Measurements from ENCODE around the gene RAB3A.
A peak's percentile ranks its signal among the peaks of the same experiment; 100 is the strongest.

The RAB3A gene, protein sequence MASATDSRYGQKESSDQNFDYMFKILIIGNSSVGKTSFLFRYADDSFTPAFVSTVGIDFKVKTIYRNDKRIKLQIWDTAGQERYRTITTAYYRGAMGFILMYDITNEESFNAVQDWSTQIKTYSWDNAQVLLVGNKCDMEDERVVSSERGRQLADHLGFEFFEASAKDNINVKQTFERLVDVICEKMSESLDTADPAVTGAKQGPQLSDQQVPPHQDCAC

GRCh38 chr19:18203863-18204393, at the start of gene RAB3A:
Gene RAB3A (minus strand): TSS chr19:18204042. CDS start chr19:18202740, 1,302 bp downstream.
- peak; percentile 100 for DNase-seq

DNA sequence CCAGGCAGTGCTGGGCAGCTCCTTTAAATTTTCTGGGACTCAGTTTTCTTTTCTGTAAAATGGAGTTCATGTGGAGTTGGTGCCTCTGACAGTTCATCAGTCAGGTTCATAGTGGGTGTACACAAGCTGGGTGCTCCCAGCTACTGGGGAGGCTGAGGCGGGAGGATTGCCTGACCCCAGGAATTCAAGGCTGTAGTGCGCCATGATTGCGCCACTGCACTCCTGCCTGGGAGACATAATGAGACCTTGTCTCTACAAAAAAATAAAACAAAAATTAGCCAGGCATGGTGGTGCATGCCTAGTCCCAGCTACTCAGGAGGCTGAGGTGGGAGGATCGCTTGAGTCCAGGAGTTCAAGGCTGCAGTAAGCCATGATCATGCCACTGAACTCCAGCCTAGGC, 49.3 kb upstream of the RAB3A start:
- DNase-seq: no peak

GRCh38 chr19:18252370-18252717, 48.5 kb upstream of the RAB3A start:
- DNase-seq: no peak

DNA sequence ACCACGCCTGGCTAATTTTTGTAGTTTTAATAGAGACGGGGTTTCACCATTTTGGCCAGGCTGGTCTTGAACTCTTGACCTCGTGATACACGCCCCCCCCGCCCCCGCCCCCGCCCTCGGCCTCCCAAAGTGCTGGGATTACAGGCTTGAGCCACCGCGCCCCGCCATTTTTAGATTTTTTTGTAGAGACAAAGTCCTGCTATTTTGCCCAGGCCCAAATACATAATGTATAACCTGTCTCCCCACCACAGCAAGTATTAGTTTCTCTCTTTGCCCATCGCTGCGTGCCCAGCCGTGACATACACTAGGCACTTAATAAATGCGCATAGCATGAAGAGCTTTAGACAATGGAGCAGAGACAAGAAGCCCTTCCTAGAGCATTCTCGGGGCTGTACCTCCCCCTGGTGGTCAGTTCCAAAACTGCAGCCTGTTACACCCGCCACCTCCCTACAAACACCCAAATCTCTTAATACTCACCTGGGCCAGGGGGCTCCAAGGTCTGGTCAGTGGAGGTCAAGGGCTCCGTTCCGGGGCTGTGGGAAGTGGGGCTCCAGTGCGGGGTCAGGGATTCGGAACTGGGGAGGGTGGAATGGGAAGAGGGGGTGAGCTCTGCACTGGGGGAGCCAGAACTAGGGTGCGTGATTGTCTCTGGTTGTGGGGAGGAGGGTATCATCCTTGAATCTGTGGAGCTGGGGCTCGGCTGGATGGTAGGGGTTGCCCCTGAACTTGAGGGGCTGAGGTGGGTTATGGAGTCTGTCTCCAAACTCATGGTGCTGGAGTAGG, 47.9 kb upstream of the RAB3A start:
- DNase-seq: peak; percentile 25

GRCh38 chr19:18249834-18250233, 46.0 kb upstream of the RAB3A start:
- no peak for DNase-seq

- no peak for DNase-seq
Observed at GRCh38 chr19:18245297-18245696, 41.5 kb upstream of the RAB3A start.

DNA sequence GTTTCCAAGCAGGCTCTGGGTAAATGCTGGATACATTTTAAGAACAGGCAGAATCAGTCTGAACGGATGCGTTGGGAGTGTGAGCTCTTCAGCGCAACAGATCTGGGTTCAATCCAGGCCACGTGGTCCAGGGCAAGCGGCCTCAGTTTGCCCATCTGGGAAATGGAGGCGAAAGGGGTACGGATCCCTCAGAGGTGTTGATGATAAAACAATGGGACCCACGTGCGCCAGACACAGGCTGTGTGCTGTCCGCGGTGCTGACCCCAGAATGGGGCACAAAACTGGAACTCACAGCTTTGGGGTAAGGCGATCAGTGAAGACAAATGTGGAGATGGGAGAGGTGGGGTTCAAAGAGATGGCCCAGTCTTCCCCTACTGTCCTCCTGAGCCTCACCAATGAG, 35.5 kb upstream of the RAB3A start:
- no peak for DNase-seq

GRCh38 chr19:18234194-18234593, 30.4 kb upstream of the RAB3A start:
- DNase-seq: no peak

GRCh38 chr19:18233224-18233825, 29.5 kb upstream of the RAB3A start:
- DNase-seq: no peak

GRCh38 chr19:18232540-18233223, 28.8 kb upstream of the RAB3A start:
- peak; percentile 19 for DNase-seq

- DNase-seq: peak; percentile 70
Observed at GRCh38 chr19:18231775-18232174, 27.9 kb upstream of the RAB3A start.

DNA sequence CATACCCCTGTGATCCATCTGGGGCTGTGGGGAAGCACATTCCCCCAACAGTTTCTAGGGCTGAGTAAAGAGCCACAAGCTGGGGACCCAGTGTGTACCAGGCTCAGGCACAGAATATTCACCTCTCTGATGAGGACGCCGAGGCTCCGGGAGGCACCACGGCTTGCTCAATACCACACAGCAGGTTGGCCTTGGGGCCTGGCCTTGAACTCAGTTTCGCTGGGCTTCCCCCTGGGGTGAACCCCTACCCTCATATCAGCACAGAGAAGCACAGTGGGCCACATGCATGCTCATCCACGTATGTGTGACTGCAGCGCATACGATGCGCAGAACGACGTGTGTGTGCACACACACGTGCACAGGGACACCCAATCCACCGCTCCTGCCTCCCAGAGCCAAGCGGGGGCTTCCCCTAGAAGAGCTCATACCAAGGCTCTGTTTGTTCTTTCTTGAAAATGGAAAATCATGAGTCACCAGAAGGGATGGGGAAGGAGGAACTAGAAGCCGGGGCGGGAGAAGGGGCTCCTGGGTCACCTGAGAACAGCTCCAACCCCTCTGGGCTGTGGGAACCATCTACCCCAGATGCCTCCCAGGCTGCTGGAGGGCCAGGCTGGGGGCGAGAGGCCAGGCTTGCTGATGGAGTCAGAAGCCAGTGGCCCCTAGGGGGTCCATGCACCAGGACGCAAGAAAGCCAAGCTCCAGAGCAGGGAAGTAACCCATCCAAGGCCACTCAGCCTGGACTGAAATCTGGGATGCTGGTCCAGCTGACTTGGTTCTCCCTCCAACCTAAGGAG, 27.3 kb upstream of the RAB3A start:
- DNase-seq: no peak

GRCh38 chr19:18229915-18230314, 26.1 kb upstream of the RAB3A start:
- no peak for DNase-seq

DNA sequence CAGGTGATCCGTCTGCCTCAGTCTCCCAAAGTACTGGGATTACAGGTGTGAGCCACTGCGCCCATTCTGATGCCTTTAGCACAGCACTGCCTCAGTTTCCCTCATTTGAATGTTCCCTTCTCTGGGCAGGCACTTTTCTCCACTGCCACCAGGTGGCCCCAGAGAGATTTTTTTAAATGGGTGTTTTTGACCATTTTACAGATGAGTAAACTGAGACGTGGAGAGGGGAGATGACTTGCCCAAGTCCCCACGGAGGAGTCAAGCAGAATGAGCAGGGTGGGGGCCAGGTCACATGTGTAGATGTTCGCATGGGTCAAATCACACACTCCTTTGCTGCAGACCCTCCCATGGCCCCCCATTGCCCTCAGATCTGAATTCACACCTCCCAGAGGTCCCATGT, 25.6 kb upstream of the RAB3A start:
- DNase-seq: no peak

DNA sequence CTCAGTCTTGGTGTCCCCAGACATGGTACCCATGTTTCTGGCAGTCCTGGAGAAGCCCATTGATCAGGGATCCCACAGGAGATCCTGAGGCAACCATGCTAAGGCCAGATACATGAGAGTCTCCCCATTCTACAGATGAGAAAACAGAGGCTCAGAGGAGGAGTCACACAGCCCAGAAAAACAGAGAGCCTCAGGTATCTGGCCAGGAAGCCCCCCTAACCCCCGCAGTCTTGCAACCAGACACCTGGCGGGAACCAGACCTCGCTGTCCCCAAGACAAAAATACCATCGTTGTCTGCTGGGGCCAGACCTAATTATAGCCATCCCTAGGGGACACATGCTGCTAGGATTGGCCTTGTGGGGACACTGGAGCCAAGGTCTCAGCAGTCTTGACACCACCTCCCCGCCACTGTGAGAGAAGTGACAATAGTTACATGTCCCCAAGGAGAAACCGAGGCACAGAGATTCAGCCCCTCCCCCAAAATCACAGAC, 24.0 kb upstream of the RAB3A start:
- DNase-seq: no peak

GRCh38 chr19:18226956-18227780, 23.3 kb upstream of the RAB3A start:
- DNase-seq: no peak

- no peak for DNase-seq
Observed at GRCh38 chr19:18225702-18226468, 22.0 kb upstream of the RAB3A start, which contains the start of gene PDE4C. Gene PDE4C (minus strand): TSS chr19:18226438. CDS start chr19:18226415, 23 bp downstream.

DNA sequence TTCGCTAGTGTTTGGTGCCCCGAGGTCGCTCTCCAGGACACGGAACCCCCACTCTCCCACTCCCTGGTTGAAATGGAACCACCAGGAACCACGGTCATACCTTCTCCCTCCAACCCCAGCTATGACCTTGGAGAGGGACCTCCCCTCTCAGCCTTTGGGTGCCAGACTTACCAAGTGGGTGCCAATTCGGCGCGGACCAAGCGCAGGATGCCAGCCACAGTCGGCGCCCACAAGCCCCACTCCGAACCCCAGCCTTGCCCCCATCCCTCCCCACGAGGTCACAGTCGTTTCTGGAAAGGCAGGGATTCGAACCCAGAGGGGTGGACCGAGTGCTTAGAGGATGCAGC, 21.5 kb upstream of the RAB3A start:
- no peak for DNase-seq

DNA sequence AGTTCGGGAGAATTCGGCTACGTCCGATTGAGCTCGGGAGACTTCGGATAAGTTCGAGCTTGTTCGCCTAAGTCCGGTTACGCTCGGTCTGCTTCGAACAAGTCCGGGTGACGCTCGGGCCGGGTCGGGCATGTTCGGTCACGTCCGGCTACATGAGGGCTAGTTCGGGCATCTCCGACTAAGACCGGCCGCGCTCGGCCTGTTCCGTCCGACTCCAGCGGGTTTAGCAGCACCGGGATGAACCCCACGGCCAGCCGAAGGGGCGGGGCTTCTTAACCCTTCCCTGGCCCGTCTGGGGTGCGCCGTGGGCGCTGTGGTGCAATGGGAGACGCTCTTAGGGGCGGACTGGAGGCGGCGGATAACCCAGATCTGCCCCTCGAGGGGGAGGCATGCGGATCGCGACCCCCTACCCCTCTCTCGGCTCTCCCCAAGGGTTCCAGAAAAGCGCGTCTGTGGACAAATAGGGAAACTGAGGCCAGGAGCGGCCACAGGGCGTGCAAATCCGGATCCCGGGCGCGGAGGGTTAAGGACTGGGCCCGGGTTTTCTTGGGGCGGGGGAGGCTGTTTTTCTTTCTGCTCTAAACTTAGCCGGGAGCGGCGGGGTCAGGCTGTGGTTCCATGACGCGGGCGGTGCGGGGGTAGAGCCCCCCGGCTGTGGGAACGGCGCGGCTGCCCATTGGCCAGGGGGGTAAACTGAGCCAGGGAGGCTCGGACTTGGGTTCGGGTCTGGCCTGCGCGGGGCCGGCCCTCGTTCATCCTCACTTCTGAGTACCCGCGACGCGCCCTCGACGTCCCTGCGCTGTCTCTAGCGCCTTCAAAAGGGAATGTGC, 20.9 kb upstream of the RAB3A start:
- peak; percentile 97 for DNase-seq

Data from DMS153 (cell line).